DOHH2 (cell line): ENCODE results near the gene SEMA5A.

Experiments
- EZH2phosphoT487 ChIP-seq: fragments of 200-600 bp; sonication (generic); IDR thresholded peaks from 2 replicates; pipeline ENCODE4 v1.6.1; 2017; ENCODE audit warnings: borderline replicate concordance, mild to moderate bottlenecking, antibody characterized with exemption, low read length, moderate library complexity, mixed read lengths
- TF ChIP-seq, protein P1 (sequence below): fragments of 200-600 bp; sonication (generic); IDR thresholded peaks from one replicate; pipeline ENCODE4 v1.5.1; 2014; ENCODE audit warnings: antibody characterized with exemption, mild to moderate bottlenecking, low read depth, low read length; ENCODE audit not compliant: poor library complexity, severe bottlenecking

DNA sequence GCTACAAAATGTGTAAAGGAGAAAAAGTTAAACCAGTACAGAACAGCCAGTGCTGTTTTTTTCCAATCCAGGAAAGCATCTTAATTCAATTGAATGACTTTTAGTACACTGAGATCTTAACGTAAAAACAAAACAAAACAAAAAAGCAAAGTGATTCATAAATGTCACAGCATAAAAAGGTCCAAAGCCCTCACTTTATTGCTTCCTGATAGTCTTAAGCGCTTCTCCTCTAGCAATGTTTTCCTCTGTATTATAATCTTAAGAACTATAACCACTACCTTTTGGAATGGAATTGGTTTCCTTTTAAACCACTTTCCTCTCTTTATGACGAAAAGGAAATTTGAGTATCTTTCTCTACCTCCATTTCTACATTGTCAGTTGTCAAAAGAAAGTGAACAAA lies 91.4 kb downstream of the SEMA5A start:
- TF ChIP-seq, protein P1, sequence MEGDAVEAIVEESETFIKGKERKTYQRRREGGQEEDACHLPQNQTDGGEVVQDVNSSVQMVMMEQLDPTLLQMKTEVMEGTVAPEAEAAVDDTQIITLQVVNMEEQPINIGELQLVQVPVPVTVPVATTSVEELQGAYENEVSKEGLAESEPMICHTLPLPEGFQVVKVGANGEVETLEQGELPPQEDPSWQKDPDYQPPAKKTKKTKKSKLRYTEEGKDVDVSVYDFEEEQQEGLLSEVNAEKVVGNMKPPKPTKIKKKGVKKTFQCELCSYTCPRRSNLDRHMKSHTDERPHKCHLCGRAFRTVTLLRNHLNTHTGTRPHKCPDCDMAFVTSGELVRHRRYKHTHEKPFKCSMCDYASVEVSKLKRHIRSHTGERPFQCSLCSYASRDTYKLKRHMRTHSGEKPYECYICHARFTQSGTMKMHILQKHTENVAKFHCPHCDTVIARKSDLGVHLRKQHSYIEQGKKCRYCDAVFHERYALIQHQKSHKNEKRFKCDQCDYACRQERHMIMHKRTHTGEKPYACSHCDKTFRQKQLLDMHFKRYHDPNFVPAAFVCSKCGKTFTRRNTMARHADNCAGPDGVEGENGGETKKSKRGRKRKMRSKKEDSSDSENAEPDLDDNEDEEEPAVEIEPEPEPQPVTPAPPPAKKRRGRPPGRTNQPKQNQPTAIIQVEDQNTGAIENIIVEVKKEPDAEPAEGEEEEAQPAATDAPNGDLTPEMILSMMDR = no peak
- TF ChIP-seq EZH2phosphoT487 = no peak
